GM12878 (cell line): ENCODE data around the gene CALHM4. TPM values are rescaled to one million over a fixed set of nuclear protein-coding genes. Genes with fewer than 3 reads are reported as not detected.

Experiments
- ATAC-seq: fragments of 200-7000 bp; cut with Tn5 transposase; 3 replicates; pipeline ENCODE4 v1.9.1; 2020; ENCODE audit warnings: mild to moderate bottlenecking, moderate library complexity
- BruUV-seq: library from RNA; stranded (reverse); fragments of 400-500 nt; replicated peaks from 2 replicates; lab custom pipeline; 2021; lab: Mats Ljungman, UMichigan
- CTCF ChIA-PET: fragments of 300-600 bp; sonication (Branson Sonifier 250); formaldehyde crosslinking; extraction: SDS; loops from one replicate; lab custom pipeline; 2021; ENCODE audit warnings: inconsistent platforms; lab: Yijun Ruan, JAX
- POLR2A ChIA-PET: fragments of 350-600 bp; formaldehyde crosslinking; extraction: SDS; loops from one replicate; lab custom pipeline; 2021; ENCODE audit warnings: inconsistent platforms; lab: Charles Lee
- RAD21 ChIA-PET: fragments of 300-600 bp; sonication (Branson Sonifier 250); formaldehyde crosslinking; loops from one replicate; lab custom pipeline; 2023; ENCODE audit warnings: antibody characterized with exemption; ENCODE audit not compliant: unreplicated experiment; lab: Charles Lee
- SMC1A ChIA-PET: fragments of 300-600 bp; sonication (Branson Sonifier 250); formaldehyde crosslinking; loops from one replicate; lab custom pipeline; 2023; ENCODE audit not compliant: unreplicated experiment, uncharacterized antibody; lab: Charles Lee
- DNase-seq: peaks from one replicate; pipeline ENCODE4 v3.0.0-alpha.2; 2011; ENCODE audit warnings: low read depth, low spot score
- FAIRE-seq: peaks from 3 replicates; lab custom pipeline; 2011; peaks lifted over from hg19 to GRCh38; lab: Jason Lieb, UNC
- H2AFZ ChIP-seq: 2 replicates; pipeline ENCODE4 v1.6.0; 2011; ENCODE audit warnings: low read depth, low read length, control low read depth; ENCODE audit not compliant: control insufficient read depth
- H3K27ac ChIP-seq: 2 replicates; pipeline ENCODE4 v1.5.1; 2011; ENCODE audit warnings: control low read depth; ENCODE audit not compliant: control insufficient read depth, insufficient read depth
- H3K27me3 ChIP-seq, 2 experiments: replicated peaks in 1 of 2; 2 replicates each; pipeline versions ENCODE4 v1.6.0 to v1.6.1; 2011; ENCODE audit warnings: low read length in 1 of 2; ENCODE audit not compliant: control insufficient read depth in 2 of 2, insufficient read depth in 2 of 2
- H3K36me3 ChIP-seq, 2 experiments: 2 replicates each; pipeline ENCODE4 v1.5.1; 2011; ENCODE audit warnings: low read length in 1 of 2; ENCODE audit not compliant: control insufficient read depth in 2 of 2, insufficient read depth in 2 of 2
- H3K4me1 ChIP-seq: 2 replicates; pipeline ENCODE4 v1.6.1; 2011; ENCODE audit warnings: mild to moderate bottlenecking, low read length, moderate library complexity, mixed read lengths; ENCODE audit not compliant: control insufficient read depth, insufficient read depth
- H3K4me2 ChIP-seq: 2 replicates; pipeline ENCODE4 v1.6.0; 2011; ENCODE audit warnings: control low read depth; ENCODE audit not compliant: control insufficient read depth, insufficient read depth
- H3K4me3 ChIP-seq: fragments of 200-600 bp; sonication (generic); 2 replicates; pipeline ENCODE4 v1.5.1; 2016
- H3K79me2 ChIP-seq: 2 replicates; pipeline ENCODE4 v1.6.0; 2011; ENCODE audit warnings: low read length; ENCODE audit not compliant: control insufficient read depth, insufficient read depth
- H3K9ac ChIP-seq: 2 replicates; pipeline ENCODE4 v1.8.0; 2011; ENCODE audit warnings: low read length, control low read depth, mixed read lengths; ENCODE audit not compliant: control insufficient read depth, insufficient read depth
- H3K9me3 ChIP-seq: replicated peaks from 3 replicates; pipeline ENCODE4 v1.5.1; 2011; ENCODE audit warnings: mild to moderate bottlenecking, low read length; ENCODE audit not compliant: control insufficient read depth, insufficient read depth
- H4K20me1 ChIP-seq: 2 replicates; pipeline ENCODE4 v1.6.0; 2011; ENCODE audit not compliant: control insufficient read depth, insufficient read depth
- HDAC2 ChIP-seq: fragments of 200-600 bp; sonication (generic); IDR thresholded peaks from 2 replicates; pipeline ENCODE4 v1.6.1; 2017
- NR2C2 ChIP-seq: IDR thresholded peaks from 2 replicates; pipeline ENCODE4 v1.6.1; 2011; ENCODE audit warnings: borderline replicate concordance, low read depth; ENCODE audit not compliant: control insufficient read depth, insufficient read length
- RUNX3 ChIP-seq: IDR thresholded peaks from 2 replicates; pipeline ENCODE4 v1.6.1; 2012; ENCODE audit warnings: low read length, inconsistent platforms
- SPI1 ChIP-seq: IDR thresholded peaks from 2 replicates; pipeline ENCODE4 v1.6.1; 2011; ENCODE audit warnings: low read depth, mild to moderate bottlenecking, low read length, moderate library complexity, borderline replicate concordance; ENCODE audit not compliant: insufficient read depth
- SRF ChIP-seq, 2 experiments: IDR thresholded peaks; 2 replicates each; pipeline ENCODE4 v1.6.1; 2011; ENCODE audit warnings: low read depth in 2 of 2, low read length in 2 of 2, mild to moderate bottlenecking in 1 of 2, moderate library complexity in 1 of 2
- STAT3 ChIP-seq: IDR thresholded peaks from 2 replicates; pipeline ENCODE4 v1.6.1; 2011; ENCODE audit warnings: low read depth, low read length, improper control_type of control experiment
- TCF3 ChIP-seq: IDR thresholded peaks from 2 replicates; pipeline ENCODE4 v1.6.1; 2012; ENCODE audit warnings: low read depth, mild to moderate bottlenecking, low read length, borderline replicate concordance; ENCODE audit not compliant: insufficient read depth
- ZNF217 ChIP-seq: fragments of 450-650 bp; IDR thresholded peaks from 2 replicates; pipeline ENCODE4 v1.6.1; 2017; ENCODE audit warnings: antibody characterized with exemption, mild to moderate bottlenecking
- WGBS: methylation state at CpG from one replicate; pipeline ENCODE4 v1.1.6; 2016; ENCODE audit warnings: low lambda C conversion rate; ENCODE audit not compliant: insufficient replicate concordance, insufficient coverage; ENCODE audit errors: missing lambda C conversion rate; 5-methylcytosine and 5-hydroxymethylcytosine counted together
- in situ Hi-C: fragments of 300-500 bp; cut with MboI; formaldehyde crosslinking; loops from 9 replicates; pipeline ENCODE4 v1.14.3; 2018; ENCODE audit warnings: mixed read lengths
- intact Hi-C: fragments of 100-400 bp; cut with micrococcal nuclease; formaldehyde crosslinking; loops from one replicate; pipeline ENCODE4 v1.14.2; 2022; ENCODE audit not compliant: unreplicated experiment
- polyA plus RNA-seq, 11 experiments: library from polyadenylated mRNA; depleted of rRNA in 4 of 11; unstranded in 6 of 11; stranded (reverse) in 5 of 11; fragments of >200 nt; fragmentation: Nextera tagmentation in 4 of 11; fragmentation: Illumina TruSeq in 1 of 11; extraction: Ambion mirVana in 4 of 11; extraction: Trizol in 1 of 11; gene quantifications; 1 replicate in 1 of 11; 2 replicates in 10 of 11; pipeline versions ENCODE4 v1.2.1 to v1.2.3, GENCODE V29; 2011 to 2016; ENCODE audit warnings: inconsistent platforms in 2 of 11, missing spikeins in 2 of 11, low read depth in 1 of 11
- total RNA-seq, 4 experiments: library from RNA; depleted of rRNA in 3 of 4; stranded (reverse); fragments of >200 nt in 3 of 4; fragmentation: Illumina TruSeq in 1 of 4; extraction: Trizol in 1 of 4; gene quantifications; 2 replicates each; pipeline versions ENCODE4 v1.2.1 to v1.2.3, GENCODE V29; 2013 to 2021
- TF ChIP-seq, protein P1 (sequence below): fragments of 450-650 bp; IDR thresholded peaks from 2 replicates; pipeline ENCODE4 v1.6.1; 2017; ENCODE audit warnings: low read depth, mild to moderate bottlenecking, moderate library complexity
- TF ChIP-seq, protein P2 (sequence below): fragments of 150-350 bp; IDR thresholded peaks from 2 replicates; pipeline ENCODE4 v1.6.1; 2016; ENCODE audit warnings: low read depth, low read length
- TF ChIP-seq, protein P3 (sequence below): fragments of 450-650 bp; formaldehyde crosslinking; IDR thresholded peaks from 2 replicates; pipeline ENCODE4 v1.4.0; 2020; ENCODE audit warnings: mild to moderate bottlenecking, moderate library complexity

Gene CALHM4
- total and polyA plus RNA-seq, 10 of the 15 experiments (the other 5 are each of a cell fraction or from before 2014, with no cell fraction given) = not detected

DNA sequence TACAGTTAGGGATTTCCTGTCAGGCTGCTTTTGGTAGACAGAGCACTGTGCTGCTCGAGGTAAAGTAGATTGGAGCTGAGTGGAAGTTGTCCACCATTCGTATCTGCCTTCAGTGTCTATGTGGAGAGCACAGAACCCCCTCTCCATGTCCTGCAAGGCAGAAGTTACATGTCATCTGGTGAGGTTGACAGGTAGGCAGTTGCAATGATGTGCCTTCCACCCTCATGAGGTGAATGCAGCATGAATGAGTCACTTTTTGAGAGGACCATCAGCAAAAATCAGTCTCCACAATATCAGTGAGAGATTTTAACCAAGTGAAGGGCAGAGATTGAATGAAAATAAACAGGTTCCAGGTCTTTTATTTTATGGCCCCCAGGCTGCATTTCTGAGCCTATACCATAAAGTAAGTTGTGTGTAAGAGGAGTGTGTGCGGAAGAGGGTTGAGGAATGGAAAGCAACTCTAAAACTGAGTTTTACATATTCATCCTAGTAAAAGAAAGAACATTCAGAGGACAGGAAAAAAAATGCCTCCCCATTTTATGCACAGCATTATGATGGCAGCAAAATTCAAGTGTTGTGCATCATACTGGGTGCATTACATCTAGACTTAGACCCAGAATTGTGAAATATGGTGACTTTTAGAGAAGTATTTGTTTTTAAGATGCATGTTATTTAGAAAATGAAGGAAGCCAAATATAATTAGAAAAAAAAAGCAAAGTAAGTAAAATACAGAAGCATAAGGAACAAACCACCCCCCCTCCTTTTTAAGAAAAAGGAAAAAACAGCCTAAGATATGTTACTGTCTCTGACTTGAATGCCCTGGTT lies 23.9 kb upstream of the CALHM4 start:
- H3K4me1 ChIP-seq = no peaks in the 10 kb centered on the region
- H3K9me3 ChIP-seq = no peaks in the 10 kb centered on the region
- ChIA-PET POLR2A (no interaction called here), SMC1A (interaction anchor here (0.9 to 1.3 kb wide), 5 partner anchors 137 to 242 kb away, joined by 3 to 9 read pairs (median 4); no protein-coding TSS in a partner anchor), RAD21 (interaction anchor here (0.8 to 1.5 kb wide), 5 partner anchors 137 to 261 kb away, joined by 3 to 8 read pairs (median 4); no protein-coding TSS in a partner anchor), CTCF (interaction anchor here (1.0 to 1.8 kb wide), 8 partner anchors 9 to 260 kb away, joined by 3 to 16 read pairs (median 5); no protein-coding TSS in a partner anchor)
- intact Hi-C loops (loop anchor here (5.0 kb wide), 2 partner anchors 312 to 318 kb away; no protein-coding TSS in a partner anchor), in situ Hi-C loops (loop anchor here (5.0 kb wide), 1 partner anchor 252 kb away; the partner anchor contains the start of gene TSPYL1)
- no peaks in the 10 kb centered on the region for H3K36me3 ChIP-seq
- no TSS peak for BruUV-seq
- peak; percentile 13; the same call in 1 of the 3 replicates for ATAC-seq
- WGBS = 44% methylated on average over 3 of the region's 3 CpGs
- DNase-seq = no peak
- no peaks in the 10 kb centered on the region for H4K20me1 ChIP-seq
- FAIRE-seq = no peak
- no peak overlapping the region for H3K4me3 ChIP-seq
- no peak overlapping the region for H3K27ac ChIP-seq
- no peak overlapping the region for H2AFZ ChIP-seq
- no peak overlapping the region for H3K9ac ChIP-seq
- H3K79me2 ChIP-seq = no peaks in the 10 kb centered on the region
- no peak overlapping the region for H3K4me2 ChIP-seq
- no peaks in the 10 kb centered on the region; a peak in 1 of 4 replicates for H3K27me3 ChIP-seq
- no peak for TF ChIP-seq HDAC2
- no peak for TF ChIP-seq SPI1
- TF ChIP-seq, protein P1, sequence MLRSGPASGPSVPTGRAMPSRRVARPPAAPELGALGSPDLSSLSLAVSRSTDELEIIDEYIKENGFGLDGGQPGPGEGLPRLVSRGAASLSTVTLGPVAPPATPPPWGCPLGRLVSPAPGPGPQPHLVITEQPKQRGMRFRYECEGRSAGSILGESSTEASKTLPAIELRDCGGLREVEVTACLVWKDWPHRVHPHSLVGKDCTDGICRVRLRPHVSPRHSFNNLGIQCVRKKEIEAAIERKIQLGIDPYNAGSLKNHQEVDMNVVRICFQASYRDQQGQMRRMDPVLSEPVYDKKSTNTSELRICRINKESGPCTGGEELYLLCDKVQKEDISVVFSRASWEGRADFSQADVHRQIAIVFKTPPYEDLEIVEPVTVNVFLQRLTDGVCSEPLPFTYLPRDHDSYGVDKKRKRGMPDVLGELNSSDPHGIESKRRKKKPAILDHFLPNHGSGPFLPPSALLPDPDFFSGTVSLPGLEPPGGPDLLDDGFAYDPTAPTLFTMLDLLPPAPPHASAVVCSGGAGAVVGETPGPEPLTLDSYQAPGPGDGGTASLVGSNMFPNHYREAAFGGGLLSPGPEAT = no peak
- TF ChIP-seq, protein P2, sequence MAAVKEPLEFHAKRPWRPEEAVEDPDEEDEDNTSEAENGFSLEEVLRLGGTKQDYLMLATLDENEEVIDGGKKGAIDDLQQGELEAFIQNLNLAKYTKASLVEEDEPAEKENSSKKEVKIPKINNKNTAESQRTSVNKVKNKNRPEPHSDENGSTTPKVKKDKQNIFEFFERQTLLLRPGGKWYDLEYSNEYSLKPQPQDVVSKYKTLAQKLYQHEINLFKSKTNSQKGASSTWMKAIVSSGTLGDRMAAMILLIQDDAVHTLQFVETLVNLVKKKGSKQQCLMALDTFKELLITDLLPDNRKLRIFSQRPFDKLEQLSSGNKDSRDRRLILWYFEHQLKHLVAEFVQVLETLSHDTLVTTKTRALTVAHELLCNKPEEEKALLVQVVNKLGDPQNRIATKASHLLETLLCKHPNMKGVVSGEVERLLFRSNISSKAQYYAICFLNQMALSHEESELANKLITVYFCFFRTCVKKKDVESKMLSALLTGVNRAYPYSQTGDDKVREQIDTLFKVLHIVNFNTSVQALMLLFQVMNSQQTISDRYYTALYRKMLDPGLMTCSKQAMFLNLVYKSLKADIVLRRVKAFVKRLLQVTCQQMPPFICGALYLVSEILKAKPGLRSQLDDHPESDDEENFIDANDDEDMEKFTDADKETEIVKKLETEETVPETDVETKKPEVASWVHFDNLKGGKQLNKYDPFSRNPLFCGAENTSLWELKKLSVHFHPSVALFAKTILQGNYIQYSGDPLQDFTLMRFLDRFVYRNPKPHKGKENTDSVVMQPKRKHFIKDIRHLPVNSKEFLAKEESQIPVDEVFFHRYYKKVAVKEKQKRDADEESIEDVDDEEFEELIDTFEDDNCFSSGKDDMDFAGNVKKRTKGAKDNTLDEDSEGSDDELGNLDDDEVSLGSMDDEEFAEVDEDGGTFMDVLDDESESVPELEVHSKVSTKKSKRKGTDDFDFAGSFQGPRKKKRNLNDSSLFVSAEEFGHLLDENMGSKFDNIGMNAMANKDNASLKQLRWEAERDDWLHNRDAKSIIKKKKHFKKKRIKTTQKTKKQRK = no peak
- TF ChIP-seq SRF (IDR thresholded peaks at IDR 0.05; ENCODE audit: low read depth in 2 of 2, low read length in 2 of 2) = no peak
- TF ChIP-seq ZNF217 = no peak
- TF ChIP-seq TCF3 = no peak
- no peak for TF ChIP-seq RUNX3
- TF ChIP-seq NR2C2 = no peak
- TF ChIP-seq STAT3 = no peak
- TF ChIP-seq, protein P3, sequence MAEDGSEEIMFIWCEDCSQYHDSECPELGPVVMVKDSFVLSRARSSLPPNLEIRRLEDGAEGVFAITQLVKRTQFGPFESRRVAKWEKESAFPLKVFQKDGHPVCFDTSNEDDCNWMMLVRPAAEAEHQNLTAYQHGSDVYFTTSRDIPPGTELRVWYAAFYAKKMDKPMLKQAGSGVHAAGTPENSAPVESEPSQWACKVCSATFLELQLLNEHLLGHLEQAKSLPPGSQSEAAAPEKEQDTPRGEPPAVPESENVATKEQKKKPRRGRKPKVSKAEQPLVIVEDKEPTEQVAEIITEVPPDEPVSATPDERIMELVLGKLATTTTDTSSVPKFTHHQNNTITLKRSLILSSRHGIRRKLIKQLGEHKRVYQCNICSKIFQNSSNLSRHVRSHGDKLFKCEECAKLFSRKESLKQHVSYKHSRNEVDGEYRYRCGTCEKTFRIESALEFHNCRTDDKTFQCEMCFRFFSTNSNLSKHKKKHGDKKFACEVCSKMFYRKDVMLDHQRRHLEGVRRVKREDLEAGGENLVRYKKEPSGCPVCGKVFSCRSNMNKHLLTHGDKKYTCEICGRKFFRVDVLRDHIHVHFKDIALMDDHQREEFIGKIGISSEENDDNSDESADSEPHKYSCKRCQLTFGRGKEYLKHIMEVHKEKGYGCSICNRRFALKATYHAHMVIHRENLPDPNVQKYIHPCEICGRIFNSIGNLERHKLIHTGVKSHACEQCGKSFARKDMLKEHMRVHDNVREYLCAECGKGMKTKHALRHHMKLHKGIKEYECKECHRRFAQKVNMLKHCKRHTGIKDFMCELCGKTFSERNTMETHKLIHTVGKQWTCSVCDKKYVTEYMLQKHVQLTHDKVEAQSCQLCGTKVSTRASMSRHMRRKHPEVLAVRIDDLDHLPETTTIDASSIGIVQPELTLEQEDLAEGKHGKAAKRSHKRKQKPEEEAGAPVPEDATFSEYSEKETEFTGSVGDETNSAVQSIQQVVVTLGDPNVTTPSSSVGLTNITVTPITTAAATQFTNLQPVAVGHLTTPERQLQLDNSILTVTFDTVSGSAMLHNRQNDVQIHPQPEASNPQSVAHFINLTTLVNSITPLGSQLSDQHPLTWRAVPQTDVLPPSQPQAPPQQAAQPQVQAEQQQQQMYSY = no peak
